ENCODE data around the gene PKD2L2.
"Not testable (repeated sequence)": the region's sequence is repeated elsewhere in the genome, so short reads cannot be mapped to it uniquely, and the experiment has no call there.

Gene PKD2L2

GRCh38 chr5:137960141-137960540 is 70.9 kb downstream of the PKD2L2 start:
- no peak for DNase-seq

GRCh38 chr5:137960819-137961218 is 71.6 kb downstream of the PKD2L2 start:
- DNase-seq = no peak

- not testable (repeated sequence) for DNase-seq
Observed at GRCh38 chr5:137970384-137970783, 81.1 kb downstream of the PKD2L2 start.

- DNase-seq = no peak
Observed at GRCh38 chr5:137975208-137975607, 86.0 kb downstream of the PKD2L2 start.

- DNase-seq = no peak
Observed at GRCh38 chr5:137989419-137989818, 100.2 kb downstream of the PKD2L2 start.

Data from NCI-H446 treated with DMSO at 0.1 percent for 48 hours (cell line).